ENCODE data around the gene ACOT7. TPM values are rescaled to one million over a fixed set of nuclear protein-coding genes. Genes with fewer than 3 reads are reported as not detected.
A peak's percentile ranks its signal among the peaks of the same experiment; 100 is the strongest.

ACOT7 gene
- total and polyA plus RNA-seq, 2 of the 13 experiments (the other 11 are each of a cell fraction or from before 2014, with no cell fraction given), result 33.0 to 55.8 TPM

DNA sequence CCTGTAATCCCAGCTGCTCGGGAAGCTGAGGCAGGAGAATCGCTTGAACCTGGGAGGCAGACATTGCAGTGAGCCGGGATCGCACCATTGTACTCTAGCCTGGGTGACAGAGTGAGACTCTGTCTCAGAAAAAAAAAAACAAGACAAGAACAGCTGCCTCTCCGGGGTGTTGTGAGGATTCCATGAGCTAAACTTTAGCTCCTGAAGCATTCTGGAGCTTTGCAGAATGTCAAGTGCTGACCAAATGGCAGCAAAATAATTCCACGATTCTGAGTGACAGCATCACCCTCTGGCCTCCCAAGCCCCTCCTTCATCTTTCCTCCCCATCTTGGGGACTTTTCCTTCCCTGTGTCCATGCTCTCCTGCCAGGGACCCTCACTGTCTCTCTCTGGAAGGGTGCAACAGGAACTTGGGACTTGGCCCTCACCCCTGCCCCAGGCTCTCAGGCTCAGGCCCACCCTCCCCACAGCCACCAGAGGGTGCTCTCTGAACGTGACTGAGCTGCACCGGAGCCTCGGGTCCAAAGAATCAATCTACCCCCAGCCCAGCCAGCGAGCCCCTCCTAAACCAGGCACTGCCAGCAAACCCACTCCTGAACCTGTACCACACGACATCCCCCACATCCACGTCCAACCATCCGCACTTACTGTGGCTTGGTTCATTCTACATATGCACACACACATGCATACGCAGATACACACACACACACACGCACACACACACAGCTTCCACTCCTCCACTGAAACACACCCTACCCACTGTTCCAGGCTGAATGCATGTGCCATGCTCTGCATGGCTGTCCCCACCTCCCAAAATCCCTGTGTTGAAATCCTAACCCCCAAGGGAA, 45.7 kb downstream of the ACOT7 start (continued):
- TF ChIP-seq JUND (CRISPR knock-in tag; IDR thresholded peaks at IDR 0.05) (no peak), MTA3 (CRISPR knock-in tag; IDR thresholded peaks at IDR 0.05) (no peak), NFKB2 (CRISPR knock-in tag; IDR thresholded peaks at IDR 0.05; ENCODE audit: borderline replicate concordance) (peak; percentile 52; the same call in 1 of the 2 replicates), HMGA1 (CRISPR knock-in tag; conservative IDR thresholded peaks at IDR 0.05) (no peak), KDM1A (CRISPR knock-in tag; IDR thresholded peaks at IDR 0.05) (no peak), ZNF30 (CRISPR knock-in tag; IDR thresholded peaks at IDR 0.05) (no peak), ZNF160 (CRISPR knock-in tag; IDR thresholded peaks at IDR 0.05) (no peak), SRY (CRISPR knock-in tag; IDR thresholded peaks at IDR 0.05) (no peak), FIP1L1 (IDR thresholded peaks at IDR 0.05; ENCODE audit: borderline replicate concordance, insufficient read depth, low read depth, low read length) (no peak), RAD21 (CRISPR knock-in tag; IDR thresholded peaks at IDR 0.05) (peak; percentile 89), TCF12 (IDR thresholded peaks at IDR 0.05) (no peak), TCF12 (CRISPR knock-in tag; IDR thresholded peaks at IDR 0.05) (no peak), ZFY (CRISPR knock-in tag; IDR thresholded peaks at IDR 0.05) (no peak), ZNF724P (CRISPR knock-in tag; IDR thresholded peaks at IDR 0.05; ENCODE audit: borderline replicate concordance) (no peak), SMAD9 (CRISPR knock-in tag; IDR thresholded peaks at IDR 0.05) (no peak), ZFP36L1 (CRISPR knock-in tag; IDR thresholded peaks at IDR 0.05) (no peak), ZNF251 (CRISPR knock-in tag; IDR thresholded peaks at IDR 0.05) (no peak), CBX2 (IDR thresholded peaks at IDR 0.05; ENCODE audit: low read depth, low read length) (no peak), CBX2 (CRISPR knock-in tag; IDR thresholded peaks at IDR 0.05; ENCODE audit: low read depth) (no peak), ZNF776 (CRISPR knock-in tag; IDR thresholded peaks at IDR 0.05) (no peak)
- TF ChIP-seq, protein P1, sequence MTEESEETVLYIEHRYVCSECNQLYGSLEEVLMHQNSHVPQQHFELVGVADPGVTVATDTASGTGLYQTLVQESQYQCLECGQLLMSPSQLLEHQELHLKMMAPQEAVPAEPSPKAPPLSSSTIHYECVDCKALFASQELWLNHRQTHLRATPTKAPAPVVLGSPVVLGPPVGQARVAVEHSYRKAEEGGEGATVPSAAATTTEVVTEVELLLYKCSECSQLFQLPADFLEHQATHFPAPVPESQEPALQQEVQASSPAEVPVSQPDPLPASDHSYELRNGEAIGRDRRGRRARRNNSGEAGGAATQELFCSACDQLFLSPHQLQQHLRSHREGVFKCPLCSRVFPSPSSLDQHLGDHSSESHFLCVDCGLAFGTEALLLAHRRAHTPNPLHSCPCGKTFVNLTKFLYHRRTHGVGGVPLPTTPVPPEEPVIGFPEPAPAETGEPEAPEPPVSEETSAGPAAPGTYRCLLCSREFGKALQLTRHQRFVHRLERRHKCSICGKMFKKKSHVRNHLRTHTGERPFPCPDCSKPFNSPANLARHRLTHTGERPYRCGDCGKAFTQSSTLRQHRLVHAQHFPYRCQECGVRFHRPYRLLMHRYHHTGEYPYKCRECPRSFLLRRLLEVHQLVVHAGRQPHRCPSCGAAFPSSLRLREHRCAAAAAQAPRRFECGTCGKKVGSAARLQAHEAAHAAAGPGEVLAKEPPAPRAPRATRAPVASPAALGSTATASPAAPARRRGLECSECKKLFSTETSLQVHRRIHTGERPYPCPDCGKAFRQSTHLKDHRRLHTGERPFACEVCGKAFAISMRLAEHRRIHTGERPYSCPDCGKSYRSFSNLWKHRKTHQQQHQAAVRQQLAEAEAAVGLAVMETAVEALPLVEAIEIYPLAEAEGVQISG (CRISPR knock-in tag; IDR thresholded peaks at IDR 0.05), result no peak
- TF ChIP-seq, protein P2, sequence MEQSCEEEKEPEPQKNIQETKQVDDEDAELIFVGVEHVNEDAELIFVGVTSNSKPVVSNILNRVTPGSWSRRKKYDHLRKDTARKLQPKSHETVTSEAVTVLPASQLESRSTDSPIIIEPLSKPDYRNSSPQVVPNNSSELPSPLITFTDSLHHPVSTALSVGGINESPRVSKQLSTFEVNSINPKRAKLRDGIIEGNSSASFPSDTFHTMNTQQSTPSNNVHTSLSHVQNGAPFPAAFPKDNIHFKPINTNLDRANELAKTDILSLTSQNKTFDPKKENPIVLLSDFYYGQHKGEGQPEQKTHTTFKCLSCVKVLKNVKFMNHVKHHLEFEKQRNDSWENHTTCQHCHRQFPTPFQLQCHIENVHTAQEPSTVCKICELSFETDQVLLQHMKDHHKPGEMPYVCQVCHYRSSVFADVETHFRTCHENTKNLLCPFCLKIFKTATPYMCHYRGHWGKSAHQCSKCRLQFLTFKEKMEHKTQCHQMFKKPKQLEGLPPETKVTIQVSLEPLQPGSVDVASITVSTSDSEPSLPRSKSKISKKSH (CRISPR knock-in tag; IDR thresholded peaks at IDR 0.05; ENCODE audit: borderline replicate concordance), result no peak
- TF ChIP-seq, protein P3, sequence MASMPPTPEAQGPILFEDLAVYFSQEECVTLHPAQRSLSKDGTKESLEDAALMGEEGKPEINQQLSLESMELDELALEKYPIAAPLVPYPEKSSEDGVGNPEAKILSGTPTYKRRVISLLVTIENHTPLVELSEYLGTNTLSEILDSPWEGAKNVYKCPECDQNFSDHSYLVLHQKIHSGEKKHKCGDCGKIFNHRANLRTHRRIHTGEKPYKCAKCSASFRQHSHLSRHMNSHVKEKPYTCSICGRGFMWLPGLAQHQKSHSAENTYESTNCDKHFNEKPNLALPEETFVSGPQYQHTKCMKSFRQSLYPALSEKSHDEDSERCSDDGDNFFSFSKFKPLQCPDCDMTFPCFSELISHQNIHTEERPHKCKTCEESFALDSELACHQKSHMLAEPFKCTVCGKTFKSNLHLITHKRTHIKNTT (CRISPR knock-in tag; IDR thresholded peaks at IDR 0.05), result no peak
- TF ChIP-seq, protein P4, sequence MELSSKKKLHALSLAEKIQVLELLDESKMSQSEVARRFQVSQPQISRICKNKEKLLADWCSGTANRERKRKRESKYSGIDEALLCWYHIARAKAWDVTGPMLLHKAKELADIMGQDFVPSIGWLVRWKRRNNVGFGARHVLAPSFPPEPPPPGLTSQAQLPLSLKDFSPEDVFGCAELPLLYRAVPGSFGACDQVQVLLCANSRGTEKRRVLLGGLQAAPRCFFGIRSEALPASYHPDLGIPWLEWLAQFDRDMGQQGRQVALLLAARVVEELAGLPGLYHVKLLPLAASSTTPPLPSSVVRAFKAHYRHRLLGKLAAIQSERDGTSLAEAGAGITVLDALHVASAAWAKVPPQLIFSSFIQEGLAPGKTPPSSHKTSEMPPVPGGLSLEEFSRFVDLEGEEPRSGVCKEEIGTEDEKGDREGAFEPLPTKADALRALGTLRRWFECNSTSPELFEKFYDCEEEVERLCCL (CRISPR knock-in tag; IDR thresholded peaks at IDR 0.05; ENCODE audit: borderline replicate concordance), result no peak

Data from HepG2 (cell line).